Activated B cell treated with CpG ODN at 0.5 μM for 24 hours (primary cell): ENCODE data around the gene SETD1B. TPM values are rescaled to one million over a fixed set of nuclear protein-coding genes. Genes with fewer than 3 reads are reported as not detected.
"Not testable (repeated sequence)": the region's sequence is repeated elsewhere in the genome, so short reads cannot be mapped to it uniquely, and the experiment has no call there.

Experiments
- ATAC-seq: fragments of 200-7000 bp; cut with Tn5 transposase; one replicate; pipeline ENCODE4 v1.10.0; 2021; ENCODE audit warnings: low read depth, mild to moderate bottlenecking, moderate library complexity
- CTCF ChIA-PET: fragments of 350-600 bp; sonication (Branson Sonifier 250); formaldehyde crosslinking; loops from one replicate; lab custom pipeline; 2021; ENCODE audit warnings: antibody characterized with exemption; lab: Charles Lee
- POLR2A ChIA-PET: fragments of 350-600 bp; sonication (Branson Sonifier 250); formaldehyde crosslinking; loops from one replicate; lab custom pipeline; 2021; ENCODE audit warnings: antibody characterized with exemption; lab: Charles Lee
- DNase-seq: peaks from one replicate; pipeline ENCODE4 v3.0.0; 2022
- H3K27ac Mint-ChIP-seq: one replicate; pipeline ENCODE4 v1.8.0; 2020; ENCODE audit warnings: mixed read lengths
- H3K27me3 Mint-ChIP-seq: one replicate; pipeline ENCODE4 v1.8.0; 2021; ENCODE audit warnings: mixed read lengths
- H3K36me3 Mint-ChIP-seq: one replicate; pipeline ENCODE4 v1.8.0; 2021; ENCODE audit warnings: low read depth, mixed read lengths
- H3K4me1 Mint-ChIP-seq: one replicate; pipeline ENCODE4 v1.8.0; 2021; ENCODE audit warnings: mixed read lengths
- H3K4me3 Mint-ChIP-seq: one replicate; pipeline ENCODE4 v1.8.0; 2020; ENCODE audit warnings: mild to moderate bottlenecking, mixed read lengths
- H3K9me3 Mint-ChIP-seq: one replicate; pipeline ENCODE4 v1.8.0; 2020; ENCODE audit warnings: mixed read lengths
- intact Hi-C: fragments of 100-400 bp; cut with micrococcal nuclease; formaldehyde crosslinking; loops from one replicate; pipeline ENCODE4 v1.15.1; 2024
- total RNA-seq: library from RNA; stranded (reverse); gene quantifications from 2 replicates; pipeline ENCODE4 v1.2.3, GENCODE V29; 2022
- TF ChIP-seq, protein P1 (sequence below): fragments of 200-600 bp; IDR thresholded peaks from one replicate; pipeline ENCODE4 v1.8.0; 2022; ENCODE audit warnings: antibody characterized with exemption, mild to moderate bottlenecking

The SETD1B gene
- total RNA-seq, 1 donor from 2014 or later, result 40.3 TPM

GRCh38 chr12:121857322-121858246 lies 53.8 kb downstream of the SETD1B start:
- ChIA-PET CTCF (no interaction called here), POLR2A (interaction anchor here (0.6 kb wide), 1 partner anchor 58 kb away, joined by 4 read pairs; no protein-coding TSS in a partner anchor)
- intact Hi-C loops, result no loop called here

GRCh38 chr12:121858318-121858661 lies 54.5 kb downstream of the SETD1B start:
- intact Hi-C loops, result no loop called here
- TF ChIP-seq, protein P1, sequence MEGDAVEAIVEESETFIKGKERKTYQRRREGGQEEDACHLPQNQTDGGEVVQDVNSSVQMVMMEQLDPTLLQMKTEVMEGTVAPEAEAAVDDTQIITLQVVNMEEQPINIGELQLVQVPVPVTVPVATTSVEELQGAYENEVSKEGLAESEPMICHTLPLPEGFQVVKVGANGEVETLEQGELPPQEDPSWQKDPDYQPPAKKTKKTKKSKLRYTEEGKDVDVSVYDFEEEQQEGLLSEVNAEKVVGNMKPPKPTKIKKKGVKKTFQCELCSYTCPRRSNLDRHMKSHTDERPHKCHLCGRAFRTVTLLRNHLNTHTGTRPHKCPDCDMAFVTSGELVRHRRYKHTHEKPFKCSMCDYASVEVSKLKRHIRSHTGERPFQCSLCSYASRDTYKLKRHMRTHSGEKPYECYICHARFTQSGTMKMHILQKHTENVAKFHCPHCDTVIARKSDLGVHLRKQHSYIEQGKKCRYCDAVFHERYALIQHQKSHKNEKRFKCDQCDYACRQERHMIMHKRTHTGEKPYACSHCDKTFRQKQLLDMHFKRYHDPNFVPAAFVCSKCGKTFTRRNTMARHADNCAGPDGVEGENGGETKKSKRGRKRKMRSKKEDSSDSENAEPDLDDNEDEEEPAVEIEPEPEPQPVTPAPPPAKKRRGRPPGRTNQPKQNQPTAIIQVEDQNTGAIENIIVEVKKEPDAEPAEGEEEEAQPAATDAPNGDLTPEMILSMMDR, result no peak
- no peak for ATAC-seq
- DNase-seq, result no peak
- H3K36me3 Mint-ChIP-seq, result no peaks in the 10 kb centered on the region
- peaks cover 9% of the 10 kb centered on the region for H3K4me1 Mint-ChIP-seq
- no peaks in the 10 kb centered on the region for H3K27me3 Mint-ChIP-seq
- H3K9me3 Mint-ChIP-seq, result no peaks in the 10 kb centered on the region
- ChIA-PET CTCF (no interaction called here), POLR2A (interaction anchor here (0.6 kb wide), 1 partner anchor 59 kb away, joined by 4 read pairs; no protein-coding TSS in a partner anchor)
- no peak overlapping the region for H3K4me3 Mint-ChIP-seq
- no peak overlapping the region for H3K27ac Mint-ChIP-seq

More at GRCh38 chr12:121857322-121858246, 53.8 kb downstream of the SETD1B start:
- H3K4me1 Mint-ChIP-seq, result peaks cover 9% of the 10 kb centered on the region
- no peaks in the 10 kb centered on the region for H3K36me3 Mint-ChIP-seq
- ATAC-seq (no peak), DNase-seq (no peak)
- no peaks in the 10 kb centered on the region for H3K9me3 Mint-ChIP-seq
- no peak overlapping the region for H3K27ac Mint-ChIP-seq
- no peak overlapping the region for H3K4me3 Mint-ChIP-seq
- TF ChIP-seq, protein P1, result no peak
- peaks cover 2% of the 10 kb centered on the region for H3K27me3 Mint-ChIP-seq

DNA sequence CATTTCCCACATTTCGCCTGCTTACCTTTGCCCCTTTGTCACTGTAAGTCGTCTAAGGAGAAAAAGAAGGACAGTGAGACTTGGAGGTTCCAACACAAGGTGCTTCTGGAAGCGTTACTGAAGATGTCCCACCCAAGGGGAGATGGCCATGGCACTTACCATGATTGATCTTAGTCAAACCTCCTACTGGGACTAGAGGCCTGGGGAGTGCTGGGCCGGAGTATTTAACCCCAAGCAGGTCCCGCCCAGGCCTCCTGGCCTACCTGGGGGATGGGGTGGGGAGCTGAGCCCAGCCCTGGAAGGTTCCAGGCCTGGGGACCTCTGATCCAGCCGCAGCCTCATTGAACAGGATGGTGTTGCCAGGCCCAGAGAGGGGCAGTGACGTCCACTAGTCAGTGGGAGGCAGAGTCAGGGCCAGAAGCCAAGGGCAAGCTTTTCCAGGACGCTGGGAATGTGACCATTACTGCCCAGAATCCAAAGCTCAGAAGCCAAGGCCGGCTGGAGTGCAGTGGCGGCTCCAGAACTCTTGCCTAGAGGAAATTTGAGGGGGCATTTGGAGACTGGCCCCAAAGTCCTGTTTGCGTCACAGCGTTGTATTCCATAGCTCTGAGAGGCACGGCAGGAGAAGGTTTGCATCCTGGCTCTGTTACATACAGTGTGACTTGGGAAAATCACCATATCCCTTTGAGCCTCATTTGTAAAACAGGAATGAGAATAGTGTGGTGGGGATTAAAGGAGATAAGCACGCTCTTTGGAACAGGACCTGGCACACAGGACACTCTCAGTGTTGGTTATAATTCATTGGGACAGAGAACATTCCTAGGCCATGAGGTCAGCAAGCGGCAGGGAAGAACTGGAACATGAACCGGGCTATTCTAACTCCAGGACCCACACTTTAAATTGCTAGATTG lies 55.1 kb downstream of the SETD1B start, which contains the start of gene HPD:
Gene HPD (minus strand): TSS at position 198 of the 911 bp plus-strand sequence. CDS start 36 bp downstream, at position 162.
- peaks cover 9% of the 10 kb centered on the region for H3K4me1 Mint-ChIP-seq
- TF ChIP-seq, protein P1, result no peak
- no peaks in the 10 kb centered on the region for H3K9me3 Mint-ChIP-seq
- no peaks in the 10 kb centered on the region for H3K27me3 Mint-ChIP-seq
- ATAC-seq (no peak), DNase-seq (no peak)
- ChIA-PET CTCF (no interaction called here), POLR2A (interaction anchor here (0.6 kb wide), 2 partner anchors 60 to 1562 kb away, joined by 4 to 6 read pairs; no protein-coding TSS in a partner anchor)
- no peaks in the 10 kb centered on the region for H3K36me3 Mint-ChIP-seq
- intact Hi-C loops, result no loop called here
- no peak within 1 kb of the TSS for H3K4me3 Mint-ChIP-seq
- H3K27ac Mint-ChIP-seq, result no peak within 1 kb of the TSS

- H3K36me3 Mint-ChIP-seq, result no peaks in the 10 kb centered on the region
- ATAC-seq, result no peak
- H3K27me3 Mint-ChIP-seq, result no peaks in the 10 kb centered on the region
- intact Hi-C loops, result no loop called here
- ChIA-PET POLR2A (no interaction called here), CTCF (no interaction called here)
- no peak overlapping the region for H3K27ac Mint-ChIP-seq
- H3K9me3 Mint-ChIP-seq, result no peaks in the 10 kb centered on the region
- H3K4me1 Mint-ChIP-seq, result peaks cover 9% of the 10 kb centered on the region
- TF ChIP-seq, protein P1, result no peak
- no peak overlapping the region for H3K4me3 Mint-ChIP-seq
- no peak for DNase-seq
Measured at GRCh38 chr12:121860257-121860656, 56.4 kb downstream of the SETD1B start.

GRCh38 chr12:121860699-121861098 lies 56.9 kb downstream of the SETD1B start:
- H3K27ac Mint-ChIP-seq, ATAC-seq, H3K4me3 Mint-ChIP-seq, DNase-seq, CTCF ChIA-PET, POLR2A ChIA-PET, H3K36me3 Mint-ChIP-seq, H3K27me3 Mint-ChIP-seq, H3K9me3 Mint-ChIP-seq, intact Hi-C loops, H3K4me1 Mint-ChIP-seq: not testable (repeated sequence)
